Caco-2 (cell line): ENCODE measurements around the gene STAT5B. TPM values are rescaled to one million over a fixed set of nuclear protein-coding genes. Genes with fewer than 3 reads are reported as not detected.

Experiments used
- Bru-seq: library from RNA; stranded (reverse); fragments of 400-500 nt; gene quantifications from one replicate; lab custom pipeline; 2021; lab: Mats Ljungman, UMichigan
- BruChase-seq, 2 experiments: library from RNA; stranded (reverse); fragments of 400-500 nt; gene quantifications; one replicate each; lab custom pipeline; 2021; lab: Mats Ljungman, UMichigan
- BruUV-seq: library from RNA; stranded (reverse); fragments of 400-500 nt; replicated peaks from 2 replicates; lab custom pipeline; 2021; lab: Mats Ljungman, UMichigan
- CTCF ChIA-PET: fragments of 300-600 bp; sonication (Branson Sonifier 250); formaldehyde crosslinking; loops from one replicate; lab custom pipeline; 2022; ENCODE audit warnings: antibody characterized with exemption; lab: Charles Lee
- POLR2A ChIA-PET: fragments of 300-600 bp; sonication (Branson Sonifier 250); formaldehyde crosslinking; loops from one replicate; lab custom pipeline; 2022; ENCODE audit warnings: antibody characterized with exemption; lab: Charles Lee
- DNase-seq, 2 experiments: peaks; one replicate each; pipeline versions ENCODE4 v3.0.0 to v3.0.0-alpha.2; 2020 to 2022
- H3K27me3 ChIP-seq: replicated peaks from 2 replicates; pipeline ENCODE4 v1.6.0; 2011; ENCODE audit warnings: low read length; ENCODE audit not compliant: control insufficient read depth, insufficient read depth
- H3K36me3 ChIP-seq: 2 replicates; pipeline ENCODE4 v1.5.1; 2011; ENCODE audit warnings: low read length; ENCODE audit not compliant: control insufficient read depth, insufficient read depth
- H3K4me1 ChIP-seq: fragments of 250-450 bp; sonication (Bioruptor Pico); 2 replicates; pipeline ENCODE4 v1.5.1; 2020; ENCODE audit warnings: mild to moderate bottlenecking
- H3K4me3 ChIP-seq: 2 replicates; pipeline ENCODE4 v1.5.1; 2011; ENCODE audit warnings: low read depth, mild to moderate bottlenecking, control low read depth, low read length
- H3K9me3 ChIP-seq: fragments of 250-450 bp; sonication (Bioruptor Pico); 2 replicates; pipeline ENCODE4 v1.5.1; 2020; ENCODE audit warnings: mild to moderate bottlenecking, moderate library complexity
- H3K27ac Mint-ChIP-seq: one replicate; pipeline ENCODE4 v1.8.0; 2022; ENCODE audit warnings: mixed read lengths; ENCODE audit not compliant: unreplicated experiment
- H3K27me3 Mint-ChIP-seq: one replicate; pipeline ENCODE4 v1.8.0; 2022; ENCODE audit warnings: mixed read lengths; ENCODE audit not compliant: insufficient read depth, unreplicated experiment
- H3K36me3 Mint-ChIP-seq: one replicate; pipeline ENCODE4 v1.8.0; 2022; ENCODE audit warnings: mild to moderate bottlenecking, mixed read lengths; ENCODE audit not compliant: insufficient read depth, unreplicated experiment
- H3K4me1 Mint-ChIP-seq: one replicate; pipeline ENCODE4 v1.8.0; 2022; ENCODE audit warnings: low read depth, mixed read lengths; ENCODE audit not compliant: unreplicated experiment
- H3K4me3 Mint-ChIP-seq: one replicate; pipeline ENCODE4 v1.8.0; 2022; ENCODE audit warnings: mild to moderate bottlenecking, moderate library complexity, mixed read lengths; ENCODE audit not compliant: unreplicated experiment
- H3K9me3 Mint-ChIP-seq: one replicate; pipeline ENCODE4 v1.8.0; 2022; ENCODE audit warnings: mixed read lengths; ENCODE audit not compliant: unreplicated experiment
- intact Hi-C: fragments of 100-400 bp; cut with micrococcal nuclease; formaldehyde crosslinking; loops from one replicate; pipeline ENCODE4 v1.10.0; 2022; ENCODE audit not compliant: unreplicated experiment
- long read RNA-seq: library from polyadenylated mRNA; stranded (forward); transcript quantifications from one replicate; pipeline ENCODE4 v2.0.0, GENCODE V29; 2022
- total RNA-seq: library from RNA; stranded (reverse); gene quantifications from 2 replicates; pipeline ENCODE4 v1.2.3, GENCODE V29; 2022
- TF ChIP-seq, protein P1 (sequence below), 2 experiments: fragments of 200-600 bp in 1 of 2; IDR thresholded peaks; 1 replicate in 1 of 2; 2 replicates in 1 of 2; pipeline versions ENCODE4 v1.5.1 to v1.8.0; 2011 to 2022; ENCODE audit warnings: antibody characterized with exemption in 1 of 2, control low read depth in 1 of 2, inconsistent platforms in 1 of 2, low read depth in 1 of 2, low read length in 1 of 2, mild to moderate bottlenecking in 1 of 2, moderate library complexity in 1 of 2; ENCODE audit not compliant: insufficient read depth in 1 of 2, severe bottlenecking in 1 of 2, unreplicated experiment in 1 of 2

STAT5B gene
- total RNA-seq: 41.4 and 46.9 TPM in 2 replicates
- Bru-seq, nascent RNA: percentile 66 among the genes with signal in this experiment
- BruChase-seq, experiment 1, labeled RNA remaining after a 2-hour chase: percentile 68 among the genes with signal in this experiment
- percentile 75 among the genes with signal in this experiment for BruChase-seq, experiment 2, labeled RNA remaining after a 6-hour chase
- long read RNA-seq, full-length matches to known transcripts: 4 of 24 reads
- long read RNA-seq, partial matches to known transcripts: 10 of 24 reads
- long read RNA-seq, other reads (novel, unspliced or antisense): 10 of 24 reads

DNA sequence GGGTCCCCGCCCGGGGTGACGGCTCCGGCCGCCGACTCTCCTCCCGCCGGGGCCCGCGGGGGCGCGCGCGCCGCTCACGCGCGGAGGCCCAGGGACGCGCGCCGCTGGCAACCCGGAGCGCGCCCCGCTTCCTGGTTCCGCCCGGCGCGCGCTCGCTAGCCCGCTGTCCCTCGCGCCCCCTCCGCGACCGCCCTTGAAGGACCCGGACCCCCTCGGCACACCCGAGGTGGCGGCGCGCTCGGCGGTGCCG lies at the start of gene STAT5B:
TSS of gene STAT5B (minus strand) at position 33 of the 250 bp plus-strand sequence. CDS start 44,264 bp downstream, outside the sequence.
- Mint-ChIP-seq H3K4me3 (peak within 1 kb of the TSS; percentile 78), H3K36me3 (no peaks in the 10 kb centered on the region), H3K4me1 (peaks cover 27% of the 10 kb centered on the region), H3K9me3 (no peaks in the 10 kb centered on the region), H3K27ac (peak within 1 kb of the TSS; percentile 73), H3K27me3 (no peaks in the 10 kb centered on the region)
- no peaks in the 10 kb centered on the region for H3K36me3 ChIP-seq
- peak within 1 kb of the TSS; percentile 75 for H3K4me3 ChIP-seq
- H3K4me1 ChIP-seq: peaks cover 11% of the 10 kb centered on the region; the same call in 1 of the 2 replicates
- ChIA-PET POLR2A (no interaction called here), CTCF (no interaction called here)
- intact Hi-C loops: no loop called here
- no peaks in the 10 kb centered on the region for H3K27me3 ChIP-seq
- no TSS peak for BruUV-seq
- TF ChIP-seq, protein P1, sequence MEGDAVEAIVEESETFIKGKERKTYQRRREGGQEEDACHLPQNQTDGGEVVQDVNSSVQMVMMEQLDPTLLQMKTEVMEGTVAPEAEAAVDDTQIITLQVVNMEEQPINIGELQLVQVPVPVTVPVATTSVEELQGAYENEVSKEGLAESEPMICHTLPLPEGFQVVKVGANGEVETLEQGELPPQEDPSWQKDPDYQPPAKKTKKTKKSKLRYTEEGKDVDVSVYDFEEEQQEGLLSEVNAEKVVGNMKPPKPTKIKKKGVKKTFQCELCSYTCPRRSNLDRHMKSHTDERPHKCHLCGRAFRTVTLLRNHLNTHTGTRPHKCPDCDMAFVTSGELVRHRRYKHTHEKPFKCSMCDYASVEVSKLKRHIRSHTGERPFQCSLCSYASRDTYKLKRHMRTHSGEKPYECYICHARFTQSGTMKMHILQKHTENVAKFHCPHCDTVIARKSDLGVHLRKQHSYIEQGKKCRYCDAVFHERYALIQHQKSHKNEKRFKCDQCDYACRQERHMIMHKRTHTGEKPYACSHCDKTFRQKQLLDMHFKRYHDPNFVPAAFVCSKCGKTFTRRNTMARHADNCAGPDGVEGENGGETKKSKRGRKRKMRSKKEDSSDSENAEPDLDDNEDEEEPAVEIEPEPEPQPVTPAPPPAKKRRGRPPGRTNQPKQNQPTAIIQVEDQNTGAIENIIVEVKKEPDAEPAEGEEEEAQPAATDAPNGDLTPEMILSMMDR (IDR thresholded peaks at IDR 0.05; ENCODE audit: insufficient read depth in 1 of 2, low read depth in 1 of 2, low read length in 1 of 2, severe bottlenecking in 1 of 2, unreplicated experiment in 1 of 2): no peak
- no peaks in the 10 kb centered on the region for H3K9me3 ChIP-seq
- DNase-seq: peak in 1 of 2 experiments; percentile 84

DNA sequence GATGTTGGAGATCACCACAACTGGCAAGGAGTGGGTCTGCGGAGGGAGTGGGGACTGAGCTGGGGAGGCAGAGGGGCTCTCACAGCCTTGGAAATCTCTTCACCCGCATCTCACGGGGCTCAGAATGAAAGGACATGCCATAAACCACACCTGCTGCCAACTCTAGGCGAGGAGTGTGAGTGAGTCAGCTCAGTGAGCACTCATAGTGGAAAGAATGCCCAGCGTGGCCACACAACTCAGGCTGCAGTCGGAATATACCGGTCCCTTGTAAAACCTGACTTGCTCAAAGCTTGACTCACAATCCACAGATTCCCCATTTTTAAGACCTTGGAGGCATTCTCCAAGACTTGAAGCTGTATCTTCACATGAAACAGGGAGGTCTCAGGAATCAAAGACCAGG lies 48.8 kb upstream of the STAT5B start:
- peaks cover 77% of the 10 kb centered on the region for H3K36me3 Mint-ChIP-seq
- H3K36me3 ChIP-seq: no peaks in the 10 kb centered on the region; the same call in 1 of the 2 replicates
- H3K27ac Mint-ChIP-seq: no peak overlapping the region
- H3K4me3 ChIP-seq: no peak overlapping the region
- TF ChIP-seq, protein P1 (IDR thresholded peaks at IDR 0.05; ENCODE audit: insufficient read depth in 1 of 2, low read depth in 1 of 2, low read length in 1 of 2, severe bottlenecking in 1 of 2, unreplicated experiment in 1 of 2): no peak
- H3K27me3 Mint-ChIP-seq: no peaks in the 10 kb centered on the region
- ChIA-PET POLR2A (interaction anchor here (0.6 to 2.1 kb wide), 3 partner anchors 9 to 98 kb away, joined by 5 to 11 read pairs (median 5); partner anchors contain the start of genes CAVIN1 and STAT3), CTCF (interaction anchor here (1.0 to 2.1 kb wide), 3 partner anchors 63 to 193 kb away, joined by 4 to 7 read pairs (median 6); partner anchors contain the start of gene STAT3)
- DNase-seq: no peak
- no peaks in the 10 kb centered on the region for H3K27me3 ChIP-seq
- BruUV-seq: no TSS peak
- peaks cover 35% of the 10 kb centered on the region for H3K4me1 ChIP-seq
- H3K9me3 ChIP-seq: no peaks in the 10 kb centered on the region
- peaks cover 15% of the 10 kb centered on the region for H3K4me1 Mint-ChIP-seq
- H3K4me3 Mint-ChIP-seq: no peak overlapping the region
- intact Hi-C loops: no loop called here
- H3K9me3 Mint-ChIP-seq: no peaks in the 10 kb centered on the region

DNA sequence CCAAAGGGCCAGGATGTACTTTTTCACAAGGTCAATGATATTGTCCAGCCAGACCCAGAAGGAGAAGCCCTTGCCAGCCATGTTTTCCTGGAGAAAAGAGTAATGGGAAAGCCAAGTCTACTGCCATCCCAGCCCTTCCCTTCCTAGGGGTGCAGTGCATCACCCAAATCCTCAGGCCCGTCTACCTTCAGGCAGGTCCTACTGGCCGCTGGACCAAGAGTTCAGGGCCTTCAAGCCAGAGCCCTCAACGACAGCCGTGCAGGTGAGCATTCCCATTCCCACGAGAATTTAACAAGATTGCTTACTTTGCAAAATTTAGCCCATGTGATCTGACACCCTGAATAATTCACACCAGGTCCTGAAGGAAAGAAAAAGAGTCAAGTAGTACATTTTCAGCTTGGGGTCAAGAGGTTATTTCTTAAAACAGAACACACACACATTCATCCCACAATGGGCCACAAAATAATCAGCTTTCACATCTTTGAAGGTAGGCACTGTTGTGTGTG lies 47.1 kb upstream of the STAT5B start:
- ChIA-PET POLR2A (no interaction called here), CTCF (interaction anchor here (0.8 to 3.4 kb wide), 4 partner anchors 76 to 204 kb away, joined by 3 to 19 read pairs (median 5); no protein-coding TSS in a partner anchor)
- Histone ChIP-seq H3K4me3 (no peak overlapping the region), H3K36me3 (peaks cover 1% of the 10 kb centered on the region; the same call in 1 of the 2 replicates), H3K27me3 (no peaks in the 10 kb centered on the region), H3K9me3 (no peaks in the 10 kb centered on the region), H3K4me1 (peaks cover 25% of the 10 kb centered on the region)
- no peaks in the 10 kb centered on the region for H3K9me3 Mint-ChIP-seq
- TF ChIP-seq, protein P1 (IDR thresholded peaks at IDR 0.05; ENCODE audit: insufficient read depth in 1 of 2, low read depth in 1 of 2, low read length in 1 of 2, severe bottlenecking in 1 of 2, unreplicated experiment in 1 of 2): no peak
- intact Hi-C loops: loop anchor here (1.0 kb wide), 2 partner anchors 83 to 204 kb away; no protein-coding TSS in a partner anchor
- no peak overlapping the region for H3K27ac Mint-ChIP-seq
- peaks cover 73% of the 10 kb centered on the region for H3K36me3 Mint-ChIP-seq
- DNase-seq: no peak
- no peaks in the 10 kb centered on the region for H3K27me3 Mint-ChIP-seq
- no peak overlapping the region for H3K4me3 Mint-ChIP-seq
- BruUV-seq: no TSS peak
- no peaks in the 10 kb centered on the region for H3K4me1 Mint-ChIP-seq
